K562 (cell line): ENCODE data around the gene KIR2DL3.
"Not testable (repeated sequence)": the region's sequence is repeated elsewhere in the genome, so short reads cannot be mapped to it uniquely, and the experiment has no call there.

Source experiments
- ATF7 ChIP-seq: fragments of 450-650 bp; IDR thresholded peaks from 2 replicates; pipeline ENCODE4 v1.7.1; 2014; ENCODE audit warnings: mild to moderate bottlenecking, moderate library complexity
- GATA2 ChIP-seq: sonication (generic); formaldehyde crosslinking; IDR thresholded peaks from 2 replicates; pipeline ENCODE4 v1.4.0; 2020; ENCODE audit warnings: mild to moderate bottlenecking, missing genetic modification reagents
- RNF2 ChIP-seq: sonication (generic); IDR thresholded peaks from 2 replicates; pipeline ENCODE4 v1.6.1; 2016
- ZSCAN32 ChIP-seq: fragments of 450-650 bp; formaldehyde crosslinking; IDR thresholded peaks from 2 replicates; pipeline ENCODE4 v1.4.0; 2020; ENCODE audit warnings: mild to moderate bottlenecking, moderate library complexity

DNA sequence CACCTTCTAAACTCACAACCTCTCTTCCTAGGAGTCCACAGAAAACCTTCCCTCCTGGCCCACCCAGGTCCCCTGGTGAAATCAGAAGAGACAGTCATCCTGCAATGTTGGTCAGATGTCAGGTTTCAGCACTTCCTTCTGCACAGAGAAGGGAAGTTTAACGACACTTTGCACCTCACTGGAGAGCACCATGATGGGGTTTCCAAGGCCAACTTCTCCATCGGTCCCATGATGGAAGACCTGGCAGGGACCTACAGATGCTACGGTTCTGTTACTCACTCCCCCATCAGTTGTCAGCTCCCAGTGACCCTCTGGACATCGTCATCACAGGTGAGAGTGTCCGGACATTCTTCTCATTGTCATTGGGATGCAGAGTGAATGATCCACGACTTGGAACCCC, 20.3 kb downstream of the KIR2DL3 start:
- not testable (repeated sequence) for TF ChIP-seq GATA2 (CRISPR knock-in tag); RNF2; ATF7; ZSCAN32 (CRISPR knock-in tag)
